ENCODE measurements around the gene NRG4.

The NRG4 gene

GRCh38 chr15:75891895-75892294 lies 120.3 kb downstream of the NRG4 start:
- TF ChIP-seq POLR2A (IDR thresholded peaks at IDR 0.05; ENCODE audit: low read length) (no peak), GATA1 (IDR thresholded peaks at IDR 0.05; ENCODE audit: low read depth, low read length) (no peak)
- peak; percentile 24 to 28 for DNase-seq

Measured in erythroblast (primary cell).